Subcutaneous adipose tissue (tissue), 4 donors: ENCODE measurements around the gene RPL7A. TPM values are rescaled to one million over a fixed set of nuclear protein-coding genes. Genes with fewer than 3 reads are reported as not detected.

ENCODE experiments used
- CTCF ChIP-seq: fragments of 450-650 bp; IDR thresholded peaks from one replicate; pipeline ENCODE4 v1.5.1; 2016; ENCODE audit warnings: low read depth, mild to moderate bottlenecking, control low read depth, antibody characterized with exemption, moderate library complexity
- total RNA-seq, 4 donors: library from RNA; depleted of rRNA; stranded (reverse); fragments of >200 nt; gene quantifications; one replicate each; pipeline ENCODE4 v1.1.0, GENCODE V29; 2016

RPL7A gene
- total RNA-seq, 4 donors from 2014 or later: 1,241 to 1,737 (median 1,633) TPM

- TF ChIP-seq CTCF: no peak
These were observed 6.0 kb upstream of the RPL7A start for GRCh38 chr9:133342069-133342406.

GRCh38 chr9:133342570-133342969, 5.4 kb upstream of the RPL7A start:
- TF ChIP-seq CTCF: no peak

- TF ChIP-seq CTCF: no peak
These were observed 3.9 kb upstream of the RPL7A start for GRCh38 chr9:133344071-133344470.

- no peak for TF ChIP-seq CTCF
These were observed 3.0 kb upstream of the RPL7A start for GRCh38 chr9:133344979-133345378.

- no peak for TF ChIP-seq CTCF
These were observed 2.4 kb upstream of the RPL7A start for GRCh38 chr9:133345596-133345995.

GRCh38 chr9:133346021-133346785, 1.8 kb upstream of the RPL7A start:
- no peak for TF ChIP-seq CTCF

GRCh38 chr9:133347515-133347984, 468 bp upstream of the RPL7A start:
- no peak for TF ChIP-seq CTCF
